Nucleus accumbens (tissue), 56 donors: ENCODE data around the gene IGFBP6.

Experiments
- DNase-seq, 56 donors: peaks; one replicate each; lab custom pipeline; 2025; lab: John Stamatoyannopoulos, UW

The IGFBP6 gene

GRCh38 chr12:53068811-53069585 lies 28.5 kb upstream of the IGFBP6 start:
- no peak for DNase-seq

GRCh38 chr12:53069621-53070410 lies 27.7 kb upstream of the IGFBP6 start:
- DNase-seq, result no peak

GRCh38 chr12:53070877-53071492 lies 26.5 kb upstream of the IGFBP6 start:
- no peak for DNase-seq

- DNase-seq, result no peak
Measured at GRCh38 chr12:53071591-53072551, 25.6 kb upstream of the IGFBP6 start.

- DNase-seq, result no peak
Measured at GRCh38 chr12:53073881-53074280, 23.6 kb upstream of the IGFBP6 start.

- DNase-seq, result no peak
Measured at GRCh38 chr12:53074283-53074998, 23.0 kb upstream of the IGFBP6 start.

GRCh38 chr12:53074999-53075370 lies 22.5 kb upstream of the IGFBP6 start:
- no peak for DNase-seq

GRCh38 chr12:53076461-53076860 lies 21.0 kb upstream of the IGFBP6 start:
- DNase-seq, result no peak

- no peak for DNase-seq
Measured at GRCh38 chr12:53077030-53077429, 20.4 kb upstream of the IGFBP6 start.

- DNase-seq, result peak in 10 of 56 donors; percentile 46 to 77 (median 66)
Measured at GRCh38 chr12:53078425-53079225, 18.8 kb upstream of the IGFBP6 start.

- DNase-seq, result peak; percentile 84 to 99 (median 97)
Measured at GRCh38 chr12:53079226-53080117, 18.0 kb upstream of the IGFBP6 start, which contains the start of gene SPRYD3. TSS of gene SPRYD3 (minus strand) at chr12:53079390. CDS start at chr12:53079333, 57 bp downstream.

GRCh38 chr12:53082637-53083175 lies 14.8 kb upstream of the IGFBP6 start:
- no peak for DNase-seq

GRCh38 chr12:53086361-53086760 lies 11.1 kb upstream of the IGFBP6 start:
- DNase-seq, result no peak

GRCh38 chr12:53090105-53090504 lies 7.4 kb upstream of the IGFBP6 start:
- no peak for DNase-seq

- no peak for DNase-seq
Measured at GRCh38 chr12:53090554-53090953, 6.9 kb upstream of the IGFBP6 start.

GRCh38 chr12:53091756-53092155 lies 5.7 kb upstream of the IGFBP6 start:
- DNase-seq, result no peak

- peak in 1 of 56 donors; percentile 8 for DNase-seq
Measured at GRCh38 chr12:53093777-53094393, 3.6 kb upstream of the IGFBP6 start.
